Chondrocyte (in vitro differentiated cells): ENCODE data around the gene ABCA3. TPM values are rescaled to one million over a fixed set of nuclear protein-coding genes. Genes with fewer than 3 reads are reported as not detected.

Source experiments
- DNase-seq: peaks from one replicate; pipeline ENCODE4 v3.0.0; 2021; ENCODE audit warnings: mixed read lengths, low spot score
- H3K27ac Mint-ChIP-seq: one replicate; pipeline ENCODE4 v1.8.0; 2021; ENCODE audit warnings: mild to moderate bottlenecking, moderate library complexity, mixed read lengths; ENCODE audit not compliant: unreplicated experiment
- H3K27me3 Mint-ChIP-seq: 2 replicates; pipeline ENCODE4 v1.8.0; 2021; ENCODE audit warnings: low read depth, mixed read lengths
- H3K36me3 Mint-ChIP-seq: 2 replicates; pipeline ENCODE4 v1.8.0; 2021; ENCODE audit warnings: low read depth, mixed read lengths
- H3K4me1 Mint-ChIP-seq: 2 replicates; pipeline ENCODE4 v1.8.0; 2021; ENCODE audit warnings: low read depth, mild to moderate bottlenecking, mixed read lengths
- H3K4me3 Mint-ChIP-seq: one replicate; pipeline ENCODE4 v1.8.0; 2021; ENCODE audit warnings: mild to moderate bottlenecking, moderate library complexity, mixed read lengths; ENCODE audit not compliant: unreplicated experiment
- H3K9me3 Mint-ChIP-seq: 2 replicates; pipeline ENCODE4 v1.8.0; 2021; ENCODE audit warnings: low read depth, mixed read lengths
- total RNA-seq: library from RNA; stranded (reverse); gene quantifications from 3 replicates; pipeline ENCODE4 v1.2.1, GENCODE V29; 2021
- TF ChIP-seq, protein P1 (sequence below): fragments of 200-600 bp; sonication (generic); IDR thresholded peaks from 2 replicates; pipeline ENCODE4 v1.5.0; 2021; ENCODE audit warnings: antibody characterized with exemption, mild to moderate bottlenecking, moderate library complexity

Gene ABCA3
- total RNA-seq, 1 donor from 2014 or later, result 26.0 TPM

GRCh38 chr16:2364638-2365210, 24.2 kb upstream of the ABCA3 start:
- no peak overlapping the region for H3K27ac Mint-ChIP-seq
- TF ChIP-seq, protein P1, sequence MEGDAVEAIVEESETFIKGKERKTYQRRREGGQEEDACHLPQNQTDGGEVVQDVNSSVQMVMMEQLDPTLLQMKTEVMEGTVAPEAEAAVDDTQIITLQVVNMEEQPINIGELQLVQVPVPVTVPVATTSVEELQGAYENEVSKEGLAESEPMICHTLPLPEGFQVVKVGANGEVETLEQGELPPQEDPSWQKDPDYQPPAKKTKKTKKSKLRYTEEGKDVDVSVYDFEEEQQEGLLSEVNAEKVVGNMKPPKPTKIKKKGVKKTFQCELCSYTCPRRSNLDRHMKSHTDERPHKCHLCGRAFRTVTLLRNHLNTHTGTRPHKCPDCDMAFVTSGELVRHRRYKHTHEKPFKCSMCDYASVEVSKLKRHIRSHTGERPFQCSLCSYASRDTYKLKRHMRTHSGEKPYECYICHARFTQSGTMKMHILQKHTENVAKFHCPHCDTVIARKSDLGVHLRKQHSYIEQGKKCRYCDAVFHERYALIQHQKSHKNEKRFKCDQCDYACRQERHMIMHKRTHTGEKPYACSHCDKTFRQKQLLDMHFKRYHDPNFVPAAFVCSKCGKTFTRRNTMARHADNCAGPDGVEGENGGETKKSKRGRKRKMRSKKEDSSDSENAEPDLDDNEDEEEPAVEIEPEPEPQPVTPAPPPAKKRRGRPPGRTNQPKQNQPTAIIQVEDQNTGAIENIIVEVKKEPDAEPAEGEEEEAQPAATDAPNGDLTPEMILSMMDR, result no peak
- peaks cover 22% of the 10 kb centered on the region for H3K27me3 Mint-ChIP-seq
- H3K36me3 Mint-ChIP-seq, result no peaks in the 10 kb centered on the region
- no peak for DNase-seq
- no peak overlapping the region for H3K4me3 Mint-ChIP-seq
- H3K9me3 Mint-ChIP-seq, result no peaks in the 10 kb centered on the region
- H3K4me1 Mint-ChIP-seq, result peaks cover 31% of the 10 kb centered on the region

- H3K4me1 Mint-ChIP-seq, result peaks cover 27% of the 10 kb centered on the region
- peaks cover 4% of the 10 kb centered on the region for H3K36me3 Mint-ChIP-seq
- H3K9me3 Mint-ChIP-seq, result peaks cover 8% of the 10 kb centered on the region
- no peak overlapping the region for H3K27ac Mint-ChIP-seq
- no peak for DNase-seq
- TF ChIP-seq, protein P1, result no peak
- no peak overlapping the region for H3K4me3 Mint-ChIP-seq
- peaks cover 34% of the 10 kb centered on the region for H3K27me3 Mint-ChIP-seq
These were observed 21.7 kb upstream of the ABCA3 start for GRCh38 chr16:2362218-2362617.

- Mint-ChIP-seq H3K4me3 (no peak overlapping the region), H3K27me3 (peaks cover 34% of the 10 kb centered on the region), H3K4me1 (peaks cover 20% of the 10 kb centered on the region), H3K27ac (no peak overlapping the region), H3K36me3 (peaks cover 4% of the 10 kb centered on the region), H3K9me3 (peaks cover 11% of the 10 kb centered on the region)
- no peak for DNase-seq
- TF ChIP-seq, protein P1, result no peak
These were observed 20.6 kb upstream of the ABCA3 start for GRCh38 chr16:2361129-2361528.

- H3K27me3 Mint-ChIP-seq, result peaks cover 37% of the 10 kb centered on the region
- peaks cover 4% of the 10 kb centered on the region for H3K36me3 Mint-ChIP-seq
These were observed 19.4 kb upstream of the ABCA3 start for GRCh38 chr16:2359919-2360318.

DNA sequence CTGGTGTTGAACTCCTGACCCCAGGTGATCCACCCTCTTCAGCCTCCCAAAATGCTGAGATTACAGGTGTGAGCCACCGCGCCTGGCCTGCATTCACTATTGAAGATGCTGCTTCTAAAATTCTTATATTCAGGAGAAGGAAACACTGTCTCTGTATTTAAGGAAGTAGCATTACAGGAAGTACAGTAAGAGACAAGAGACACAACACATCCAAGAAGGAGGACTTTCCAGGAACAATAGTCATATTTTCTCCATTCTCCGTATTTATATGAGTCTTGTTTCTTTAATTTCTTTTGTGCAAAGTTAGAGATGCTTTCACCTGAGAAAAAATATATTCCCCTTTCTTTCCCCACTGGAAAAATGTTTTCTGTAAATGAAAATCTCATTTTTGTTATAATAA, 18.3 kb upstream of the ABCA3 start:
- peaks cover 44% of the 10 kb centered on the region for H3K27me3 Mint-ChIP-seq
- no peak for DNase-seq
- H3K4me1 Mint-ChIP-seq, result no peaks in the 10 kb centered on the region

More at GRCh38 chr16:2359919-2360318, 19.4 kb upstream of the ABCA3 start:
- Mint-ChIP-seq H3K4me1 (peaks cover 8% of the 10 kb centered on the region), H3K9me3 (peaks cover 11% of the 10 kb centered on the region), H3K27ac (no peak overlapping the region), H3K4me3 (no peak overlapping the region)
- DNase-seq, result no peak
- TF ChIP-seq, protein P1, result no peak

More for the DNA sequence above, 18.3 kb upstream of the ABCA3 start:
- TF ChIP-seq, protein P1, result no peak
- H3K27ac Mint-ChIP-seq, result no peak overlapping the region
- H3K36me3 Mint-ChIP-seq, result peaks cover 4% of the 10 kb centered on the region
- no peak overlapping the region for H3K4me3 Mint-ChIP-seq
- H3K9me3 Mint-ChIP-seq, result peaks cover 11% of the 10 kb centered on the region
